ENCODE data around the gene ZMYND10. TPM values are rescaled to one million over a fixed set of nuclear protein-coding genes. Genes with fewer than 3 reads are reported as not detected.

ZMYND10 gene
- total and polyA plus RNA-seq, 2 experiments from 2014 or later: 0.61 to 1.5 TPM

- in situ Hi-C loops (cut with MboI): no loop called here
- DNase-seq: peak; percentile 66
Observed at GRCh38 chr3:50352781-50353180, 7.2 kb upstream of the ZMYND10 start.

DNA sequence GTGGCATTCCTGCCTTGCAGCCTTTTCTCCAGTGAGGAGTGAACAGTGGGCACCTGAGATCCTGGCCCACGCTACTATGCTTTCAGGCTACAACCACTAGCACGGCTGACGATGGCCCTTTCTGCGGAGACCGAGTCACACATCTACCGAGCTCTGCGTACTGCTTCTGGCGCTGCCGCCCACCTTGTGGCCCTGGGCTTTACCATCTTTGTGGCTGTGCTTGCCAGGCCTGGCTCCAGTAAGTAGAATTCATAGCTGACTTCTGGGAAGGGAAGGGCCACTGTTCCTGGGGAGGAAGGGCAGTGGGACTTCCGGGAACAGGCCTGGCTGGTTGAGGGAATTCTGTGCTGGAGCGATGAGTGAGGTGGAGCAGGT, 5.8 kb upstream of the ZMYND10 start:
- in situ Hi-C loops (cut with MboI): no loop called here
- TF ChIP-seq EZH2 (IDR thresholded peaks at IDR 0.05; ENCODE audit: insufficient read depth, poor library complexity, severe bottlenecking) (no peak), EZH2phosphoT487 (IDR thresholded peaks at IDR 0.05; ENCODE audit: insufficient read depth, low read depth) (no peak)
- Histone ChIP-seq H3K4me3 (peak overlapping the region; percentile 90), H3K27me3 (replicated peaks; ENCODE audit: insufficient read depth) (no peaks in the 10 kb centered on the region), H3K79me2 (ENCODE audit: insufficient read depth) (peaks cover 68% of the 10 kb centered on the region), H3K9me2 (ENCODE audit: insufficient read depth) (no peaks in the 10 kb centered on the region), H4K20me1 (ENCODE audit: insufficient read depth) (no peaks in the 10 kb centered on the region), H3K36me3 (ENCODE audit: low read depth) (peaks cover 7% of the 10 kb centered on the region; the same call in 1 of the 2 replicates), H3K9me3 (ENCODE audit: low read depth) (no peaks in the 10 kb centered on the region), H3K9ac (peak overlapping the region; percentile 82), H3K4me2 (ENCODE audit: unreplicated experiment) (peak overlapping the region; percentile 98), H3F3A (ENCODE audit: insufficient read depth) (0 out of 2 replicates have a peak, but pooled peaks cover 16% of the 10 kb centered on the region), H3K4me1 (ENCODE audit: insufficient read depth) (peaks cover 29% of the 10 kb centered on the region), H2AFZ (peak overlapping the region; percentile 93), H3K27ac (peak overlapping the region; percentile 67; the same call in 1 of the 2 replicates)
- 44 to 47% methylated on average over 11 of the region's 11 CpGs for WGBS, 2 experiments (ENCODE audit: low coverage in 1 of 2, low lambda C conversion rate in 2 of 2, missing lambda C conversion rate in 2 of 2)
- DNase-seq: no peak

More at GRCh38 chr3:50352781-50353180, 7.2 kb upstream of the ZMYND10 start:
- H2AFZ ChIP-seq: no peak overlapping the region
- no peak overlapping the region for H3K4me3 ChIP-seq
- H3K27ac ChIP-seq: peak overlapping the region; percentile 41
- TF ChIP-seq EZH2 (IDR thresholded peaks at IDR 0.05; ENCODE audit: insufficient read depth, poor library complexity, severe bottlenecking): no peak
- H3K79me2 ChIP-seq (ENCODE audit: insufficient read depth): peaks cover 83% of the 10 kb centered on the region
- peak overlapping the region; percentile 22; the same call in 1 of the 2 replicates for H3K9ac ChIP-seq
- WGBS, 2 experiments (ENCODE audit: low coverage in 1 of 2, low lambda C conversion rate in 2 of 2, missing lambda C conversion rate in 2 of 2): 17 to 23% methylated on average over 2 of the region's 2 CpGs
- peaks cover 7% of the 10 kb centered on the region; the same call in 1 of the 2 replicates for H3K36me3 ChIP-seq (ENCODE audit: low read depth)
- H3K4me2 ChIP-seq (ENCODE audit: unreplicated experiment): no peak overlapping the region
- H3K9me2 ChIP-seq (ENCODE audit: insufficient read depth): no peaks in the 10 kb centered on the region
- peaks cover 40% of the 10 kb centered on the region for H3K4me1 ChIP-seq (ENCODE audit: insufficient read depth)
- H3K9me3 ChIP-seq (ENCODE audit: low read depth): no peaks in the 10 kb centered on the region
- H4K20me1 ChIP-seq (ENCODE audit: insufficient read depth): peaks cover 8% of the 10 kb centered on the region; the same call in 1 of the 2 replicates
- no peaks in the 10 kb centered on the region for H3K27me3 ChIP-seq (replicated peaks; ENCODE audit: insufficient read depth)
- H3F3A ChIP-seq (ENCODE audit: insufficient read depth): peaks cover 14% of the 10 kb centered on the region; the same call in 1 of the 2 replicates

DNA sequence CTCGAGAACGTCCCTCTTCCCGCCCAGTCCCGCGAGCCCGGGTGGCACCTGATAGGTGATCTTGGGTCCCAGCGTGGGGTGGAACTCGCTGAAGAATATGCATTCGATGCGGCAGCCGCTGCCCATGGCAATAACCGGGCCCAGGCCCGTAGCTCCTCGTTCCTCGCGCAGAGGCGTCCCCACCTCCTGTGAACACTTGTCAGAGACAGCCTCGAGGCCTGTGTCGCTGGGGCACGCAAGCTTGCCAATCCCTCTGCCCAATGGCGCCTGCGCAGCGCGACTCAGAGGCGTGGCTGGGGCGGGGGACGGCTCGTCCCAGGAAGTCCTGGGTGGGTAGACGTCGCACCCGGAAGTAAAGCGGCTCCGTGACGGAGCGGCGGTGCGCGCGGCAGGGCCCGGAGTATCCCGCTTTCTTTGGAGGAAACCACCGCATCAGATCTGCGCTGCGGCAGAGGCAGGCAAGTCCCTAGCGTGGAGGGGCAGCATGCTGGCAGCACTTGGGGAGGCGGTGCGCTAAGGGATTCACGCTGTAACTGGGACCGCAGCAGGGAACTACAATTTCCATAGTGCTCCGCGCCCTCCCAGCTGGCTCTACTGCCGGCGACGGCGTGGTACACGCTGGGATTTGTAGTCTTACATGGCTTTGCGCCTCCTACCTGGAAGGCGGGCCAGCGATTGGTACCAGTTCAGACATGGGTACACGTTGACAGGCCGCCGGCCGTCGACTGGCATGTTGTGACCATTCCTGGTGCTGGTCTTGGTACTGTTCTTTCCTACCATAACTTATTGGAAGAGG, 5.2 kb upstream of the ZMYND10 start, which contains the start of the genes CYB561D2 and NPRL2:
CYB561D2 (plus strand) TSS at position 336 of the 796 bp plus-strand sequence. CDS start 572 bp downstream, outside the sequence.
NPRL2 (minus strand) TSS at position 249 of the 796 bp plus-strand sequence; CDS start at position 126, 123 bp downstream.
- Histone ChIP-seq H3F3A (ENCODE audit: insufficient read depth) (0 out of 2 replicates have a peak, but pooled peaks cover 17% of the 10 kb centered on the region), H3K9ac (peak within 1 kb of the TSS; percentile 82), H4K20me1 (ENCODE audit: insufficient read depth) (no peaks in the 10 kb centered on the region), H3K27me3 (replicated peaks; ENCODE audit: insufficient read depth) (no peaks in the 10 kb centered on the region), H3K79me2 (ENCODE audit: insufficient read depth) (peaks cover 62% of the 10 kb centered on the region), H3K9me3 (ENCODE audit: low read depth) (no peaks in the 10 kb centered on the region), H3K27ac (peak within 1 kb of the TSS; percentile 67), H3K36me3 (ENCODE audit: low read depth) (peaks cover 7% of the 10 kb centered on the region; the same call in 1 of the 2 replicates), H3K4me2 (ENCODE audit: unreplicated experiment) (peak within 1 kb of the TSS; percentile 98), H3K9me2 (ENCODE audit: insufficient read depth) (no peaks in the 10 kb centered on the region), H3K4me3 (peak within 1 kb of the TSS; percentile 90), H3K4me1 (ENCODE audit: insufficient read depth) (peaks cover 23% of the 10 kb centered on the region), H2AFZ (peak within 1 kb of the TSS; percentile 93)
- DNase-seq: peak; percentile 94
- TF ChIP-seq EZH2phosphoT487 (IDR thresholded peaks at IDR 0.05; ENCODE audit: insufficient read depth, low read depth) (no peak), EZH2 (IDR thresholded peaks at IDR 0.05; ENCODE audit: insufficient read depth, poor library complexity, severe bottlenecking) (no peak)
- WGBS, 2 experiments (ENCODE audit: low coverage in 1 of 2, low lambda C conversion rate in 2 of 2, missing lambda C conversion rate in 2 of 2): 1% methylated on average over 60 of the region's 64 CpGs
- in situ Hi-C loops (cut with MboI): no loop called here

GRCh38 chr3:50350213-50350526, 4.6 kb upstream of the ZMYND10 start:
- WGBS, 2 experiments (ENCODE audit: low coverage in 1 of 2, low lambda C conversion rate in 2 of 2, missing lambda C conversion rate in 2 of 2): 2% methylated on average over 7 of the region's 7 CpGs
- H3K4me1 ChIP-seq (ENCODE audit: insufficient read depth): peaks cover 20% of the 10 kb centered on the region

More at GRCh38 chr3:50350213-50350526, 4.6 kb upstream of the ZMYND10 start:
- Histone ChIP-seq H3K4me2 (ENCODE audit: unreplicated experiment) (peak overlapping the region; percentile 98), H3K36me3 (ENCODE audit: low read depth) (peaks cover 7% of the 10 kb centered on the region; the same call in 1 of the 2 replicates), H4K20me1 (ENCODE audit: insufficient read depth) (no peaks in the 10 kb centered on the region), H3K27ac (peak overlapping the region; percentile 67), H3K27me3 (replicated peaks; ENCODE audit: insufficient read depth) (no peaks in the 10 kb centered on the region), H3K9ac (peak overlapping the region; percentile 82), H3F3A (ENCODE audit: insufficient read depth) (0 out of 2 replicates have a peak, but pooled peaks cover 17% of the 10 kb centered on the region), H2AFZ (peak overlapping the region; percentile 93), H3K9me3 (ENCODE audit: low read depth) (no peaks in the 10 kb centered on the region), H3K9me2 (ENCODE audit: insufficient read depth) (no peaks in the 10 kb centered on the region), H3K4me3 (peak overlapping the region; percentile 90), H3K79me2 (ENCODE audit: insufficient read depth) (peaks cover 56% of the 10 kb centered on the region)
- no peak for DNase-seq
- TF ChIP-seq EZH2phosphoT487 (IDR thresholded peaks at IDR 0.05; ENCODE audit: insufficient read depth, low read depth): no peak
- TF ChIP-seq EZH2 (IDR thresholded peaks at IDR 0.05; ENCODE audit: insufficient read depth, poor library complexity, severe bottlenecking): no peak
- in situ Hi-C loops (cut with MboI): no loop called here
